ENCODE results near the gene MIS18BP1.
"Not testable (repeated sequence)": the region's sequence is repeated elsewhere in the genome, so short reads cannot be mapped to it uniquely, and the experiment has no call there.

MIS18BP1 gene

DNA sequence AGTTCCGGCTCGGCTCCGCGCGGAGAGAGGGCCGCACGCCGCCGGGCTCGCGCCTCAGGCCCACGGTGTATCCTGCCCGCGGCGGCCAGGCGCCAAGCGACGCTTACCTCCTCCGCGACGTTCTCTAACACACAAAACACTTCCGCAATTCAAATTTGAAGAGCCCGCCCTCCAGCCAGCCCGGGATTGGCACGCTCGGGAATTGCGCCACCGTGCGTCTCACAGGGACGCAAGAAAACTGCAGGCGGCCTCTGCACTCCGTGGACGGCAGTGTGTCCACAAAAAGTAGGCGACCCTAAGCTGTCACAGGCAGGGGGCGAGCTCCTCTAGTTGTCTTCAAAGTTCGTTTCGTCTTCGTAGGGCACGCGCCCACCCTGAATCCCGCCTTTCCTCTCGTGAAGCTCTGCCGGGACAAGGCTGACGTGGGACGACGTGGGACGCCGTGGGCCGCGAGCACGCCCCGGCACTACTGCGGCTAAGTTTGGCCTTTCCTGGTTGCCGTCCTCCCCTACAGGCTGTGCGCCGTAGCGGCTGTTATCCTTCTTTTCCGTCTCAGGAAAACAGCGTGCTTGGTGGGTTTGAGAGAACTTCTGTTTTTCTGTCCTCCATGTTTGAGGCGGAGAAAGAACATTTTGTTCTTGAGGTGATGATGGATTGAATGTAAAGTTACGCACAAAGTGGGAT is at the start of gene MIS18BP1:
Gene MIS18BP1, minus strand, starts transcription at position 133 of the 684 bp plus-strand sequence. CDS start 5,916 bp downstream, outside the sequence.
- peak; percentile 89 to 98 for DNase-seq

DNA sequence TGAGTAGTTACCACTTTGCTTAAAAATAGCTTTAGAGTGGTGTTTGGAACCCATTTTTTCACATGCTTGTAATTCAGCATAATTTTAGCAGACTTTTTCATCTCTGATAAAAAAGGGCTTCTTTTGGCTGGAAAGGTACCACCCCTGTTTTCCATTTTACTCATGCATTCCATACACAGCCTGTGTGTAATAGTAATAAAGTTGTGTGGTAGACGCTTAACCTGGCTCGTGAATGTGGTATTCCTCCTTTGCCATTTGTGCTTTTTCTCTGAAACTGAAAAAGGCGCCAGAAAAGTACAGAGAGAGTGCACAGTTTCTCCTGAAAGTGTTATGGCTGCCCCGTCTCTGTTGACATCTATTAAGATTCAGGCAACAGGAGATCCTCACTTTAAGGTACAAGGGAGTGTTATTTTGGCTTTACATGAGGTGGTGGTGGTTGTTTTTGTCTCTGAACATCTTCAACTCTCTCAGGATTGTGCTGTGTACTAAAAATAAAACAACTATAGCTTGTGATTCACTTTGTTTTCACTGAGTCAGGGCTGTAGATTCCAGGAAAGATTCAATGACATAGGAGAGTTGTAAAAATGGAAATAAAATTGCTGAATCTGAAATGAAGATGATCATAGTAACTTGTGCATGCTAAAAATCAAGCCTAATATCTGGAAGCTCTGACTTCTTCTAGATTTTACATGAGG is 45.6 kb upstream of the MIS18BP1 start:
- no peak for DNase-seq

GRCh38 chr14:45294796-45295195 is 41.8 kb upstream of the MIS18BP1 start:
- not testable (repeated sequence) for DNase-seq

GRCh38 chr14:45290547-45290946 is 37.5 kb upstream of the MIS18BP1 start:
- DNase-seq, result no peak

DNA sequence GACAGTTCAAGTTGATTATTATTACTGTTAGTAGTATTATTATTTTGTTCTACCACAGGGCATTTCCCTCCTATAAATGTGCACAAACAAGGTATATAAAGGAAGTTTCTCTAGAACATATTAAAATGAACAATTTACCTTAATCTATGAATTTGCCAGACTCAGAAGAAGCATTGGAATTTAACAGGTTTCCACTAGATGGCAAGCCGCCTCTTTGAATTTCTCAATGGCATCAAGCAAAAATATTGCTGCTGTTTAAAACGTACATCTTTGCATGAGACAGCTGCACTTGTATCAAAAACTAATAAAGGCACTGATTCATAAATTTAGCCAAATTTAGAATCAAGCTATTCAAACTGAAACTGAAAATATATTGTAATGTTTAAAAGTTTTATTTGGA is 34.6 kb upstream of the MIS18BP1 start:
- DNase-seq, result no peak

DNA sequence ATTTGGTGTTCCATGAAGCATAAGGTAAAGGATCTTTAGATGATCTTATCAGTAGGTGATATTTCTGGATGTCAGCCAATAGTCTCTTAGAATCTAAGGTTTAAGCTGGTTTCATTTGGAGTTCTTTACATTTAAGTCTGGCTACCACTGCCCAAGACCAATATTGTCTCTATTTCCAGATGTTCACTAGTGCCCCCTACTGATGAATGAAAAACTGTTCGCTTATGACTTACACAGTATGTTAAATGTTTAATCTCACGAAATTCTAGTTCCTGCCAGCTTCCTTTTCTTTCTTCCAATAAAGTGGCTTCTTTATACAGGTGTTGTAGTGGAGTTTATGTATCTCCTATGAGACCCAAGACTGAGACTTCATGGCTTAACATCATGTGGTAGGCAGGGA is 31.8 kb upstream of the MIS18BP1 start:
- DNase-seq, result no peak

DNA sequence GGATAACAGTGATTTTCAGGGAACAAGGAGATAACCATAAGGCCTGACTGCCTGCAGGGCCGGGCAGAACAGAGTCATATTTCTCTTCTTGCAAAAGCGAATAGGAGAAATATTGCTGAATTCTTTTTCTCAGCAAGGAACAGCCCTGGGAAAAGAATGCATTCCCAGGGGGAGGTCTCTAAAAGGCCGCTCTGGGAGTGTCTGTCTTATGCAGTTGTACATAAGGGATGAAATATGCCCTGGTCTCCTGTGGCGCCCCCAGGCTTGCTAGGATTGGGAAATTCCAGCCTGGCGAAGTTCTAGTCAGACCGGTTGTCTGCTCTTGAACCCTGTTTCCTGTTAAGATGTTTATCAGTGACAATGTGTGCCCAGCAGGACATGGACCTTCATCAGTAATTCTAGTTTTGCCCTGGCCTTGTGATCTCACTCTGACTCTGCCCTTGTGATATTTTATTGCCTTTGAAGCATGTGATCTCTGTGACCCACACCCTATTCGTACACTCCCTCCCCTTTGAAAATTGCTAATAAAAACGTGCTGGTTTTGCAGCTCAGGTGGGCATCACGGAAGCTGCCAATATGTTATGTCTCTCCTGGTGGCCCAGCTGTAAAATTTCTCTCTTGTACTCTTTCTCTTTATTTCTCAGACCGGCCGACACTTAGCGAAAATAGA is 28.9 kb upstream of the MIS18BP1 start:
- not testable (repeated sequence) for DNase-seq

GRCh38 chr14:45271858-45272537 is 19.0 kb upstream of the MIS18BP1 start:
- DNase-seq, result no peak

- no peak for DNase-seq
These were observed 17.0 kb upstream of the MIS18BP1 start for GRCh38 chr14:45270031-45270430.

- no peak for DNase-seq
These were observed 14.1 kb upstream of the MIS18BP1 start for GRCh38 chr14:45267071-45267470.

DNA sequence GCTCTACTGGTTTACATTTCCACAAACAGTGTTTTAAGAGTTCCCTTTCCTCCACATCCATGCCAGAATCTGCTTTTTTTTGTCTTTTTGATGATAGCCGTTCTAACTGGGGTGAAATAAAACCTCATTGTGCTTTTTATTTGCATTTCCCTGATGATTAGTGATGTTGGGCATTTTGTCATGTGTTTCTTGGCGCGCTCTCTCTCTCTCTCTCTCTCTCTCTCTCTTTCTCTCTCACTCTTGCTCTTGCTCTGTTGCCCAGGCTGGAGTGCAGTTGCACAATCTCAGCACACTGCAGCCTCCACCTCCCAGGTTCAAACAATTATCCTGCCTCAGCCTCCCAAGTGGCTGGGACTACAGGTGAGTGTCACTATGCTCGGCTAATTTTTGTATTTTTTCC is 9.6 kb upstream of the MIS18BP1 start:
- DNase-seq, result no peak

DNA sequence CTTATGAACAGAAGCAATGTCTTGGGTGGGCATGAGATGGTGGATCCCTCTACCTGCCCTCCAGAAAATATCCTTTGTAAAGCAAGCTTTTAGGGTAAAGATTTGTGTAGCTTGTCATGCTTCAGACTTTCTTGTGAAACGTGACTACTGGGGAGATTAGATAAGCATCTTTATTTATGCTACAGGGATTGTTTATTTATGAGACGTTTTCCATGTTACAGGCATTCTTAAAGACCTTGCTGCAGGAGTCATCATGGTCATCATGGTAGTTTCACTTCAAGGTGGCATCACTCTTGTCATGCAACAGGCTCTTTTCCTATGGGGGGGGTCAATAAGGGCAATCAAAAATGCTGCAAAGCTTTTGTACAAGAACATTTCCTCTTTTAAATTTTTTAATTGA is 8.2 kb upstream of the MIS18BP1 start:
- no peak for DNase-seq

GRCh38 chr14:45258805-45259204 is 5.8 kb upstream of the MIS18BP1 start:
- no peak for DNase-seq

- DNase-seq, result no peak
These were observed 5.1 kb upstream of the MIS18BP1 start for GRCh38 chr14:45258073-45258472.

DNA sequence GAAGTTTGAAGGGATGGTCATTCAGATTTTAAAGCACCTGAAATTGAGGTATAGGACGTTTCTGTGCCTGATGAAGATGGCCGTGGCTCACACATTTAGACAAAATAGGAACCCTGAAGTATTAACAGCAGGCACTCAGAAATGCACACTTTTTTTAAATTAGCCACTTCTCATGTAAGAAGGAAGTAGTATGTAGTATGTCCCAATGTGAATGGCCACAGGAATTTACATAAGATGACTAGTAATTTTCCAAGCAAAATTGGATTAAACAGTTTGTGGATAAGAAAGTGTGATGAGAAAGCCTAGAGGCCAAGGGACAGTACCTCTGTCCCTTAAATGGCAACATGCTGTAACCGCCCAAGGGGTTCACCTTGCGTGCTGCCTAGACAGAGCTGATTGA is 1.8 kb upstream of the MIS18BP1 start:
- DNase-seq, result no peak

DNA sequence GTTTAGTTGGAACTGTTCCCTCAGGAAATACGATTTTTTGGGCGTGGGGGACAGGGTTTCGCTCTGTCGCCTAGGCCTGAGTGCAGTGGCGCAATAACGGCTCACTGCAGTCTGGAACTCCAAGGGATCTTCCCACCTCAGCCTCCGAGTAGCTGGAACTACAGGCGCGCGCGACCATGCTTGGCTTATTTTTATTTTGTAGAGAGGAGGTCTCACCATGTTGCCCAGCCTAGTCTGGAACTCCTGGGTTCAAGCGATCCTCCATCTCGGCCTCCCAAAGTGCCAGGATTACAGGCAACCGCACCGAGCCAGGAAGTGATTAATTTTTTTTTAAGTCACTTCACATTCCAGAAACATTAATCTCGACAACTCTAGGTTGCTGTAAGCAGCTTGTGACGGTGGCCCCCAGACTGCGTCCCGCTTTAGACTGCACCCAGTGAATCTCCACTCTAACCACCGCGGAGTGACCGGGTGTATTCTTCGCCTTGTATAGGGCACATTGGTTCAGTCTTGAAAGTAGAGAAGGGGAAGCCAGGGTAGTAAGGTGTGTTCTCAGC is 830 bp upstream of the MIS18BP1 start:
- DNase-seq, result no peak

DNA sequence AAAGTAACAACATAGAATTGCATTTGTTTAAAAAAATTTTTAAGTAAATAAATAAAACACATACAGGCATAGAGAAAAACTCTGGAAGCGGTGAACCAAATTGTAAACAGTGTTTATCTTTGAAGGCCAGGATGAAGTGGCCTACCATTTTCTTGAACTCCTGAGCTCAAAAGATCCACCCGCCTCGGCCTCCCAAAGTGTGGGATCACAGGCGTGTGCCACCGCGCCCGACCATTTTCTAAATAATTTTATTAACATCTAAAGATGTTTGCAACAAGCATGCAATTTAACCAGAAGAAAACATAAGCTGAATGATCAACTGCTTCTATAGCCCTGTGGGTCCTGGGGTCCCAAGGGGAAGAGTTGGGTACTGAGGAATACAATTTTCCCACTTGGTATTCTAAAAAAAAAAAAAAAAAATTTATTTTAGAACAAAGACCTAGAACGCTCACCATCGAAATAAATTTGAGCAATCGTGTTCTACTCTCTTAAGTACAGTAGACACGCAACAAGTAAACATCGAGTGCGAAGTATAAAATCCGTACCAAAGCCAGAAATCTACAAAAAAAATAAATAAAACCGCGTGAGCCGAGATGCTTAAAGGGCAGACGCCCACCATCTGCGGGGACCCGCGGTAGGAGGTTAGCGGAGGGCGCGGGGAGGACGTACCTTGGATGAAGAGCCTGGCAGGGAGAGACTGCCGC is 484 bp downstream of the MIS18BP1 start:
- no peak for DNase-seq

DNA sequence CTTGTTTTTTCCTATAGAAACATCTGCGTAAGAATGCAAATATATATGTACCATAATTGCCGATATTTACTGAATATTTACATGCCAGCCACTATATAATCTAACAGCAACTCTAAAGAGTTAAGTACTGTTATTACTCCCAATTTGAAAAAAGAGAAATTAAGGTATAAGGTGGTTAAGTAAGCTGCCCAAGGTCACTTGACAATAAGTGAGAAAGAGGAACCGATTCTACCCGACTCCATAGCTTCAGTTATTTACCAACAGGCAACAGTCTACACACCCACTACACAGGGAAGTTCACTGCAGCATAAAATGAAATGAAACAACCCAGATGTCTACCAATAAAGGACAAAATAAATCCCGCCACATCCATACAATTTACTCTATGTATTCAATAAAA is 1.1 kb downstream of the MIS18BP1 start:
- DNase-seq, result peak in 1 of 2 donors; percentile 66

GRCh38 chr14:45249856-45250575 is 3.0 kb downstream of the MIS18BP1 start:
- peak in 1 of 2 donors; percentile 89 for DNase-seq

DNA sequence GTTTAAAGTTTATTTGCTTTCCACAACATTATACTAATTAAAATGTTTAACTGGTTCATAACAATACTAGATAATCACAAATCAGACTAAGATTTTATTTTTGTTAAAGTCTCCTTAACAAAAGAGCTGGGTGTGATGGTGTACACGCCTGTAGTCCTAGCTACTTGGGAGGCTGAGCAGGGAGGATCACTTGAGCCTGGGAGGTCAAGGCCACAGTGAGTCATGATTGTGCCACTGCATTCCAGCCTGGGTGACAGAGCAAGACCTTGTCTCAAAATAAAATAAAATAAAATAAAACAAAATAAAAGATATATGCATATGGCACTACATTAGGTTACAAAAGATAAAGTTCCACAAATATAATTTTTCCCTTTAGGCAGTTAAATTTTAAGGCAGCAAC is 5.6 kb downstream of the MIS18BP1 start:
- no peak for DNase-seq

GRCh38 chr14:45246691-45247090 is 6.3 kb downstream of the MIS18BP1 start:
- no peak for DNase-seq

- no peak for DNase-seq
These were observed 6.9 kb downstream of the MIS18BP1 start for GRCh38 chr14:45246151-45246550.
